ENCODE measurements around the gene MYF5. TPM values are rescaled to one million over a fixed set of nuclear protein-coding genes. Genes with fewer than 3 reads are reported as not detected.

Gene MYF5
- total and polyA plus RNA-seq, 2 of the 13 experiments (the other 11 are each of a cell fraction or from before 2014, with no cell fraction given), result not detected

DNA sequence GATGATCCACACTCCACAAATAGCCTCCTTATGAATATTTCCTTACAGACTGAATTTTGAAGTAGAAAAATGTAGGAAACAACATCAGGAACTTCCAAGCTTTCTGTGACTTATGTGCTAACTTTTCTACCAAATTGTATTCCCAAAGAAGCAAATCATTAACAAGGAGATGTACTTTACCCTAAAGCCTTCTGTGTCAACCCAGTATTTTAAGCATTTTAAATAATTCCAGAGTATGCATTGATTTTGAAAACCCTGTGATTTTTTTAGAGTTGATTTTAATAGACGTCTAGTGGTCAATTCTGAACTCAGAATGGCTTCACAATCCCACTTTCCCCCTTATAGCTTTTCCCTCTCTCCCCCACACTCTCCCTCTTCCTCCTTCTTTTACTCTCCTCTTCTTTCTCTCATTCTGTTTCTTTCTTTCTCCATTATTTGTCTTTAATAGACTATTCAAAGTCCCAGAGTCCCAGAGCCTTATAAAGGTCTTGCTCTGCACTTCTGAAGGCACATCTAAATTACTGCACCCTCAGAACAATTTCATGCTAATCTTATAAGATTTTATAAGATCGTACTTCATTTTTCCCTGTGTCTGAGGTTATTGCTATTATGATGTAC is 19.3 kb upstream of the MYF5 start:
- Histone ChIP-seq H3K27ac (ENCODE audit: extremely low read length, insufficient read depth, low read length) (no peak overlapping the region), H3K4me2 (ENCODE audit: low read depth, low read length) (0 out of 2 replicates have a peak overlapping the region, but pooled peaks have one; percentile 3), H3K27me3 (ENCODE audit: control insufficient read depth in 1 of 2, insufficient read depth in 2 of 2, low read length in 2 of 2) (no peaks in the 10 kb centered on the region), H4K20me1 (ENCODE audit: insufficient read depth, low read length) (no peaks in the 10 kb centered on the region), H3K36me3 (replicated peaks in 1 of 2; ENCODE audit: control insufficient read depth in 1 of 2, insufficient read depth in 2 of 2, low read length in 2 of 2) (no peaks in the 10 kb centered on the region), H2AFZ (ENCODE audit: low read length) (no peak overlapping the region), H3K9me3 (ENCODE audit: low read length) (no peaks in the 10 kb centered on the region), H3K4me3 (replicated peaks in 1 of 3; ENCODE audit: insufficient read depth in 1 of 3, low read depth in 2 of 3, low read length in 3 of 3) (0 out of 6 replicates have a peak overlapping the region, but pooled peaks of 1 of the 3 experiments have one; percentile 7), H3K4me1 (ENCODE audit: insufficient read depth, low read length) (peaks cover 19% of the 10 kb centered on the region), H3K9ac (ENCODE audit: insufficient read depth, low read depth, low read length) (no peak overlapping the region), H3K79me2 (ENCODE audit: insufficient read depth, low read length) (no peaks in the 10 kb centered on the region)
- no peak for FAIRE-seq
- intact Hi-C loops (cut with micrococcal nuclease; ENCODE audit: unreplicated experiment), result no loop called here
- TF ChIP-seq ZFP90 (CRISPR knock-in tag; IDR thresholded peaks at IDR 0.05; ENCODE audit: borderline replicate concordance) (no peak), SNAI1 (CRISPR knock-in tag; IDR thresholded peaks at IDR 0.05; ENCODE audit: borderline replicate concordance) (no peak), ZBTB20 (CRISPR knock-in tag; IDR thresholded peaks at IDR 0.05; ENCODE audit: borderline replicate concordance, low read depth) (no peak), ZNF629 (CRISPR knock-in tag; conservative IDR thresholded peaks at IDR 0.05) (no peak), CBX2 (IDR thresholded peaks at IDR 0.05; ENCODE audit: low read depth, low read length) (no peak), CBX2 (CRISPR knock-in tag; IDR thresholded peaks at IDR 0.05; ENCODE audit: low read depth) (no peak), ZKSCAN8 (CRISPR knock-in tag; IDR thresholded peaks at IDR 0.05; ENCODE audit: borderline replicate concordance) (no peak), ZNF883 (CRISPR knock-in tag; IDR thresholded peaks at IDR 0.05; ENCODE audit: not compliant biosample characterization) (no peak), SYNCRIP (IDR thresholded peaks at IDR 0.05; ENCODE audit: insufficient read depth, low read depth, low read length) (no peak)
- TF ChIP-seq, protein P1, sequence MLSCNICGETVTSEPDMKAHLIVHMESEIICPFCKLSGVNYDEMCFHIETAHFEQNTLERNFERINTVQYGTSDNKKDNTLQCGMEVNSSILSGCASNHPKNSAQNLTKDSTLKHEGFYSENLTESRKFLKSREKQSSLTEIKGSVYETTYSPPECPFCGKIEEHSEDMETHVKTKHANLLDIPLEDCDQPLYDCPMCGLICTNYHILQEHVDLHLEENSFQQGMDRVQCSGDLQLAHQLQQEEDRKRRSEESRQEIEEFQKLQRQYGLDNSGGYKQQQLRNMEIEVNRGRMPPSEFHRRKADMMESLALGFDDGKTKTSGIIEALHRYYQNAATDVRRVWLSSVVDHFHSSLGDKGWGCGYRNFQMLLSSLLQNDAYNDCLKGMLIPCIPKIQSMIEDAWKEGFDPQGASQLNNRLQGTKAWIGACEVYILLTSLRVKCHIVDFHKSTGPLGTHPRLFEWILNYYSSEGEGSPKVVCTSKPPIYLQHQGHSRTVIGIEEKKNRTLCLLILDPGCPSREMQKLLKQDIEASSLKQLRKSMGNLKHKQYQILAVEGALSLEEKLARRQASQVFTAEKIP (CRISPR knock-in tag; IDR thresholded peaks at IDR 0.05; ENCODE audit: borderline replicate concordance), result no peak
- TF ChIP-seq, protein P2, sequence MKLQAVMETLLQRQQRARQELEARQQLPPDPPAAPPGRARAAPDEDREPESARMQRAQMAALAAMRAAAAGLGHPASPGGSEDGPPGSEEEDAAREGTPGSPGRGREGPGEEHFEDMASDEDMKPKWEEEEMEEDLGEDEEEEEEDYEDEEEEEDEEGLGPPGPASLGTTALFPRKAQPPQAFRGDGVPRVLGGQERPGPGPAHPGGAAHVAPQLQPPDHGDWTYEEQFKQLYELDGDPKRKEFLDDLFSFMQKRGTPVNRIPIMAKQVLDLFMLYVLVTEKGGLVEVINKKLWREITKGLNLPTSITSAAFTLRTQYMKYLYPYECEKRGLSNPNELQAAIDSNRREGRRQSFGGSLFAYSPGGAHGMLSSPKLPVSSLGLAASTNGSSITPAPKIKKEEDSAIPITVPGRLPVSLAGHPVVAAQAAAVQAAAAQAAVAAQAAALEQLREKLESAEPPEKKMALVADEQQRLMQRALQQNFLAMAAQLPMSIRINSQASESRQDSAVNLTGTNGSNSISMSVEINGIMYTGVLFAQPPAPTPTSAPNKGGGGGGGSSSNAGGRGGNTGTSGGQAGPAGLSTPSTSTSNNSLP (IDR thresholded peaks at IDR 0.05; ENCODE audit: low read depth, low read length), result no peak
- ChIA-PET POLR2A (no interaction called here), CTCF (ENCODE audit: low intra/inter-chr PET ratio, low total read pairs) (no interaction called here)
- 29% methylated on average over 2 of the region's 2 CpGs for WGBS (ENCODE audit: low lambda C conversion rate)
- BruUV-seq (replicated peaks), result no TSS peak
- in situ Hi-C loops (cut with HindIII; ENCODE audit: extremely low pct_ligation_motif_present, low pct_unique_long_range_greater_than_20kb), result no loop called here
- peak; percentile 39; the same call in 1 of the 3 replicates for ATAC-seq
- no peak for DNase-seq (ENCODE audit: low spot score)
